ENCODE measurements around the gene TXNRD1. TPM values are rescaled to one million over a fixed set of nuclear protein-coding genes. Genes with fewer than 3 reads are reported as not detected.

Gene TXNRD1
- total RNA-seq, 1 donor from 2014 or later, result 102 TPM

GRCh38 chr12:104340925-104341611 is 125.5 kb downstream of the TXNRD1 start:
- DNase-seq (ENCODE audit: low spot score in 2 of 2) (no peak), FAIRE-seq (no peak)

- DNase-seq (ENCODE audit: low spot score in 2 of 2) (no peak), FAIRE-seq (no peak)
Measured at GRCh38 chr12:104342147-104342546, 126.6 kb downstream of the TXNRD1 start.

- DNase-seq (ENCODE audit: low spot score in 2 of 2), result no peak
- no peak for FAIRE-seq
Measured at GRCh38 chr12:104342635-104343249, 127.2 kb downstream of the TXNRD1 start.

- no peak for DNase-seq (ENCODE audit: low spot score in 2 of 2)
- FAIRE-seq, result no peak
Measured at GRCh38 chr12:104344682-104345081, 129.1 kb downstream of the TXNRD1 start.

- FAIRE-seq, result no peak
- DNase-seq (ENCODE audit: low spot score in 2 of 2), result no peak
Measured at GRCh38 chr12:104345234-104346066, 129.9 kb downstream of the TXNRD1 start.

- no peak for FAIRE-seq
- DNase-seq (ENCODE audit: low spot score in 2 of 2), result no peak
Measured at GRCh38 chr12:104347374-104348075, 131.9 kb downstream of the TXNRD1 start.

- FAIRE-seq (no peak), DNase-seq (ENCODE audit: low spot score in 2 of 2) (no peak)
Measured at GRCh38 chr12:104348283-104348993, 132.9 kb downstream of the TXNRD1 start.

- no peak for FAIRE-seq
- DNase-seq (ENCODE audit: low spot score in 2 of 2), result no peak
Measured at GRCh38 chr12:104348994-104349494, 133.5 kb downstream of the TXNRD1 start.

GRCh38 chr12:104350211-104351056 is 134.9 kb downstream of the TXNRD1 start:
- no peak for FAIRE-seq
- no peak for DNase-seq (ENCODE audit: low spot score in 2 of 2)

GRCh38 chr12:104351057-104351983 is 135.7 kb downstream of the TXNRD1 start:
- FAIRE-seq (no peak), DNase-seq (ENCODE audit: low spot score in 2 of 2) (no peak)

GRCh38 chr12:104352106-104352713 is 136.6 kb downstream of the TXNRD1 start:
- FAIRE-seq (no peak), DNase-seq (ENCODE audit: low spot score in 2 of 2) (no peak)

- FAIRE-seq, result no peak
- no peak for DNase-seq (ENCODE audit: low spot score in 2 of 2)
Measured at GRCh38 chr12:104353012-104353981, 137.7 kb downstream of the TXNRD1 start.

- no peak for FAIRE-seq
- DNase-seq (ENCODE audit: low spot score in 2 of 2), result no peak
Measured at GRCh38 chr12:104354167-104354867, 138.7 kb downstream of the TXNRD1 start.

GRCh38 chr12:104354868-104355570 is 139.4 kb downstream of the TXNRD1 start:
- DNase-seq (ENCODE audit: low spot score in 2 of 2) (no peak), FAIRE-seq (no peak)

- FAIRE-seq (no peak), DNase-seq (ENCODE audit: low spot score in 2 of 2) (no peak)
Measured at GRCh38 chr12:104355630-104356029, 140.1 kb downstream of the TXNRD1 start.

All from frontal cortex (tissue), 4 donors.